Measurements from ENCODE around the gene OR12D1.

OR12D1 gene

DNA sequence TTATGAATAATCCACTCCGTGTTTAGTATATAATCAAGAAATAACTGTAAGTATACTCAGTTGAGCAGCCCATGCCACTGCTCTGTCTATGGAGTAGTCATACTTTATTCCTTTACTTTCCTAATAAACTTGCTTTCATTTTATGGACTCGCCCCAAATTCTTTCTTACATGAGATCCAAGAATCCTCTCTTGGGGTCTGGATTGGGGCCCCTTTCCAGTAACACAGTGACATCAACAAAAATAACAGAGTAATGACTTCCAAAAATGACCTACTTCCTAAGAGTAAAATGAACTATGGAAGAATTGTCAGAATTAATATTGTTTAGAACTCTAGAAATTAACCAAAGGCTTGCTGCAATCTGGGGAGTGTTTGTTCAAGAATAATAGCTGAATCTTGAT is 51.1 kb downstream of the OR12D1 start:
- DNase-seq = no peak

DNA sequence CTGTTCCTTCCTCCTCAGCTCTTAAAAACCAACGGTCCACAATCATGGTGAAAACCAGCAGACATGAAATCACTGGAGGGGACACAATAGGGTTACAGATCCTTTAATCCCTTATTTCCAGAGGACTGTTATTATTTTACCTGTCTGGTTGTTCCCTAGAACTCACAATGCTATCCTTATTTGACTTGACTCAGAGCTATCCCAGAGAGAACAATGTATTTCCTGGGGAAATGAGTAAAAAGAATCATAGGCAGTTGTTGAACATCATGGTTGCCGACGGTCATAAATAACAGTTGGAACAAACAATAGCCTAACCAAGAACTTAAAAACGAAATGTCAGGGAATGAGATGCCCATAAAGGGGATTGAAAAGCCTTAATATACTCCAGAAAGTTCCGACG is 51.5 kb downstream of the OR12D1 start:
- no peak for DNase-seq

Data from SW 1271 (cell line).